ENCODE results near the gene KIAA0753.
A peak's percentile ranks its signal among the peaks of the same experiment; 100 is the strongest.
"Not testable (repeated sequence)": the region's sequence is repeated elsewhere in the genome, so short reads cannot be mapped to it uniquely, and the experiment has no call there.

The KIAA0753 gene

DNA sequence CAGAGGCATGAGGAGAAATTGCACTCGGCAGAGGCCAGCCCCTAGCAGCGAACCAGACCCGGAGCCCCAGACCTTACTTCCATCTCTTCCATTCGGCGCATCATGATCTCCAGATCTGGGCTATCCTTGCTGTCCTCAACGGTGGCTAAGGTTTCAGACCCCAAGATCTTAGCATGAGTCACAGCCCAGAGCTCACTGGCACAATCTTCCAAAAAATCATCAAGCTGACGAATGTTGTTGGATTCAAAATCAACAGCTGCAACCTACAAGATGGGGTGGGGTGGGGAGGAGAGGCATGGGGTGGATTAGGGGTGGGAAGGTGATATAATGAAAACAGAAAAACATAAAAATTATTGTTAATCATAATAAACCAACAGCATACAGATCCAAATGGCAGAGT lies 44.4 kb downstream of the KIAA0753 start:
- DNase-seq, result no peak

DNA sequence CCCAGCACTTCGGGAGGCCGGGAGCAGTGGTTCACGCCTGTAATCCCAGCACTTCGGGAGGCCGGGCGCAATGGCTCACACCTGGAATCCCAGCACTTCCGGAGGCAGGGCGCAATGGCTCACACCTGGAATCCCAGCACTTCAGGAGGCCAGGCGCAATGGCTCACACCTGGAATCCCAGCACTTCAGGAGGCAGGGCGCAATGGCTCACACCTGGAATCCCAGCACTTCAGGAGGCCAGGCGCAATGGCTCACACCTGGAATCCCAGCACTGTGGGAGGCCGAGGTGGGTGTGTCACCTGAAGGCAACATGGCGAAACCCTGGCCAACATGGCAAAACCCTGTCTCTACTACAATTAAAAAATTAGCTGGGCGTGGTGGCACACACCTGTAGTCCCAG lies 47.1 kb downstream of the KIAA0753 start:
- not testable (repeated sequence) for DNase-seq

DNA sequence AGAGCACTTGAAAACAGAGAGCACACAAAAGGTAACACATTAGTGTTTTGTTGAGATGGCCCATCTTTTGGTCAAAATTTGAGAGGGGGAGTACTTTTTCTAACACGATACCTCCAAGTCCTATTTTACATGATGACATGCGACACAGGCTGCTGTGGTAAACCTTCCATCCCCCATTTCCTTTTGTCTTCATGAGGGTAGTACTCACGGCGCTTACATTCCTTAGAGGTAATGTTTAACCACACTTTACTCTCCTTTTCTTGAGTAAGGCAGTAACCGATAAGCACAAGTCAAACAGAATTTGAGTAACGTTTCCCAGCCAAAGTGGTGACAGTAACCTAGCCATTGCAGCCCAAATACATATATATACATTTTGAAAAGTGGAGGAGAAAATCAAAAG lies 48.3 kb downstream of the KIAA0753 start:
- no peak for DNase-seq

DNA sequence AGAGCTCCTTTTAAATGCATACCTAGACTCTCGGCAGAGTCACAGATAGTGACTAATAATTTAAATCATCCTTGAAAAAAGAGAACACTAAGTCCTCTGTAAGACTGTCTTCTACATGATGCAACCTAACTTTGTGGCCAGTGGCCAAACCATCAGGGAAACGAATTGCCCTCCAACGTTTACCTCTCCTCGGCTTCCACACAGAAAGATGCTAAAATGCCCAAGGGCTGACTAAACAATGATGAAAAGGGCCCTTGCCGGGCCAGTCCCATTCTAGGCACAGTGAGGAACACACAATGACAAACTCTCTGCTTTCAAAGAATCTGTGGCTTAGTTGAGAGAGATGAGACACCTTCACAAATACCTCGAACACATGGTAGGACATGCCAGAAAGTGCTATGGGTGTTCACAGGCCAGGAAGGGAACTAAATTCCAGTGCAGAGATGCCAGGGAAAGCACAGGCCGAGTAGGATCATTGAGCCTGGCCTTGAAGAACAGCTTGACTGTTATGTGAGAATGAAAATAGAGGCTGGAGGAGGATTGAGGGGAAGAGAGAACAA lies 48.8 kb downstream of the KIAA0753 start:
- no peak for DNase-seq

DNA sequence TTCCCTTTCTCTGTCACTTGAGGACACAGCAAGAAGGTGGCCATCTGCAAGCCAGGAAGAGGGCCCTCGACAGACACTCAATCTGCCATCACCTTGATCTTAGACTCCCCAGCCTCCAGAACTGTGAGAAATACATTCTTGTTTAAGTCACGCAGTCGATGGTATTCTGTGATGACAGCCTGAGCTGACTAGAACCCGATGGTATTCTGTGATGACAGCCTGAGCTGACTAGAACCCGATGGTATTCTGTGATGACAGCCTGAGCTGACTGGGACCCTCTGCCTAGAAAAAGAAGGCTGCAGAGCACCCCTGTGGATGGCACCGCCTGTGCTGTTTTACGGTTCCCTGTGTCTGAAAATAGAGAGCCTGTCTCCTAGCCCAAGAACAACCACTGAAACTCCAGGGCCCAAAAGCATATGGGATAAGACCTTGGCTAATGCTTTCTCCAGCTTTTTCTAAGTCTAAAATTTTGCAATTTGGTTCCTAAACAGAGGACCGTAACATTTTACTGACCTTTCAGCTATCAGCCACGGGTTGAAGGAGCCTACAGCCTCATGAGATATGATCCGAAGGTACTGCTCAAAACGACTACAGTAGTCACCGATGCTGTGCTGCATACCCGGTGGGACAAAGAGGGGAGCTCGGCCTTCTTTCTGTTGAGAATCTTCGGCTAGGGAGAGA lies 51.1 kb downstream of the KIAA0753 start:
- no peak for DNase-seq

DNA sequence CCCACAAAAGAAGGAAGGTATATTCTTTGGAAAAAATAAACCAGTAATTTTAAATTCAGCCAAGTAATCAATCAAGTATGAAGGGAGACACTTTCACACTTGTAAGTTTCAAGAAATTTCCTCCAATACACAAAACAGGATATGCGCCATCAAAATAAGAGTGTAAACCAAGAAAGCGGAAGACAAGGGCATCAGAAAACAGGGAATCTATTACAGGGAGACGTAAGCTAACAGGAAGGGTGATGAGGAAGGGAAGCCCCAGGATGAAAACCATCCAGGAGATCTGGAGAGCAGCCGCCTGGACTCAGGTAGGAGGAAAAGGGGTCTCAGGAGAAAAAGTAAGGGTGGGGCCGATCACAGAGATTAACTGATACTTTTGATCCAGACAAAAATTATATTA lies 52.3 kb downstream of the KIAA0753 start:
- no peak for DNase-seq

DNA sequence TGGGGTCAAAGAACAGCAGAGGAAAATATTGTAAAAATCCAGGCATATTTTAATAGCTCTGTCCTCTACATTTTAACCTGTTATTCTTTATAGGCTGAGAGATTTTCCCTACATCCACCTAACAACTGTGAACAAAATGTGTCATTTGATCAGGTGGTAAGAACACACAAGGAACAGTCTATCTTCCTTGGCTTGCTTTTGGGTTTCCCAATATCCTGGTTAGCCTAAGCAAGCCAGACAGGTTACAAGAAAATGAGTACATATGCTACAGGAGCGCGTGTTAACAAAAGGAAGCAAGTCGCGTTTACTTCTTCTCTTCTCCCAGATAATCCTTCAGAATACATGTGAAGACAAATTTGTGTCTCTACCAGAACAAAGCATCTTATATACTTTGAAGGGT lies 53.2 kb downstream of the KIAA0753 start:
- no peak for DNase-seq

DNA sequence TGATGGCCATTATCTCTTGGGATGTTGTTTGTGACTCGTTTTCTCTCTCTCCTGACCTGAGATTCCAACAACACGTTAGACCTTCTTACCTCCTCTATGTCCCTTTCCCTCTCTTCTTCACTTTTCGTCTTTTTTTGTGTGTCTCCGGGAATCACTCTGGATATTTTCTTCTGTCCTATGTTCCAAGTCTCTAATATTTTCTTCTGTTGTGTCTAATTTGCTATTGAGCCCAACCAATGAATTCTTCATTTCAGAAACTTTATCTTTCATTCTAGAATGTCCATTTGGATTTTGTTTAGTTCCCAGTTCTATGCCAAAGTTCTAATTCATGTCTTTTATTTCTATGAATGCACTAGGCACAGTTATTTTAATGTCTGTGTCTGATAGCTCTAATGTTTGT lies 57.1 kb downstream of the KIAA0753 start:
- DNase-seq, result no peak

DNA sequence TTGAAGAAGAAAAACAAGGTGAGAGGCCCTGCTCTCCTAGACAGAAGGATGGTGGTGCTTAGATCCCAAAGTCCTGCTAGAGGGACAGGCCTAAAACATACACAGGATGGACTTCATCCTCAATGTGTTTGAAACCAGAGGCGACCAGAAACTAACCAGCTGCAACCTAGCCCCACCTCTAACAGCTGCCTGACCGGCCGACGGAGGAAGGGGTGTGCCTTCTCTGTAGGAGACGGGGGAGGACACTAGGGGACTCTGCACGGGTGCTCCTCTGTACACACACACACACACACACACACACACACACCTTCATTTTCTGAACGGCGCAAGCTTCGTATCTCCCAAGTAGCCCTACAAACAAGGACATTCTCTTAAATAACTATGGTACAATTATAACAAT lies 59.9 kb downstream of the KIAA0753 start:
- DNase-seq, result no peak

DNA sequence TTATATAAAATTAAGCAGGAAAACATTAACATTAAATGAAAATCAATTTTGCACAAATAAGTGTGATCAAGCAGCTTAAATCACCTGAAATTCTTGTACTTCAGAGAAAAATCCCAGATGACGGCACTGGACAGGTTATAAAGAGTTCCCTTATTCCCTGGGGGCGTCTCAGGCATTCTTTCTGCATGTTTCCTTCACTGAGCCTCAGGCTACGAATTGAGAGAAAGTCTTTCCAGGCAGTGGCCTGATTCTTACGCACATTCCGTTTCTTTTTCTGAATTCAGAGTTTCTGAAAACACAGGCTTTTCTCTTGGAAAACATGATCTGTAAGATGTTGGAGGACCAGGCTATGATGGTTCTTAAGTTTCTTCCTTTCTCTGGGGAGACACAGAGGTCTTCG lies 62.0 kb downstream of the KIAA0753 start:
- DNase-seq, result no peak

DNA sequence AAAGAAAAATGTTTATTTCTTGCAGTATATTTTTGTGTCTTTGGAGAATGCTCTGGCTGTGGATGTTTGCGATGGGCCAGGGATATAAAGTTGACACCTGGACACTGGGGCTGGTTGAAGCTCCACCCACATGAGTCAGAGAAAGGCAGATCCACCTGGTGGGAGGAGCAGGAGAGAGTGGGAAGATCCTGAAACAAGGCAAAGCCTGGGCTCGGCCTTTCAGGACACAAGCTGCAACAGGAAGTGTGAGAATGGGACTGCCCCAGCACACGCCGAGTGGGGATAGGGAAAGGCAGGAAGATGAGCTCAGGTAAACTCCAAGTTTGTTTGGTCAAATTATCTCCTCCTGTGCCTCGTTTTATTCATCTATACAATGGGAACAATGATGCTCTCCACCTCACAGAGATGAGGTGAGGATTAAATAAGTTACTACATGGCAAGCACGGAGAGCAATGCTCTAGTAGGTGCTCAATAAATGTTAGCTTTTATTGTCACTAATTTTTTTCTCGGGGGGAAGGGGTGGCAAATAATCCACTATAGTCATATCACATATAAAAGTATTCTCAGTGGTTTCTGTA lies 62.7 kb downstream of the KIAA0753 start:
- no peak for DNase-seq

DNA sequence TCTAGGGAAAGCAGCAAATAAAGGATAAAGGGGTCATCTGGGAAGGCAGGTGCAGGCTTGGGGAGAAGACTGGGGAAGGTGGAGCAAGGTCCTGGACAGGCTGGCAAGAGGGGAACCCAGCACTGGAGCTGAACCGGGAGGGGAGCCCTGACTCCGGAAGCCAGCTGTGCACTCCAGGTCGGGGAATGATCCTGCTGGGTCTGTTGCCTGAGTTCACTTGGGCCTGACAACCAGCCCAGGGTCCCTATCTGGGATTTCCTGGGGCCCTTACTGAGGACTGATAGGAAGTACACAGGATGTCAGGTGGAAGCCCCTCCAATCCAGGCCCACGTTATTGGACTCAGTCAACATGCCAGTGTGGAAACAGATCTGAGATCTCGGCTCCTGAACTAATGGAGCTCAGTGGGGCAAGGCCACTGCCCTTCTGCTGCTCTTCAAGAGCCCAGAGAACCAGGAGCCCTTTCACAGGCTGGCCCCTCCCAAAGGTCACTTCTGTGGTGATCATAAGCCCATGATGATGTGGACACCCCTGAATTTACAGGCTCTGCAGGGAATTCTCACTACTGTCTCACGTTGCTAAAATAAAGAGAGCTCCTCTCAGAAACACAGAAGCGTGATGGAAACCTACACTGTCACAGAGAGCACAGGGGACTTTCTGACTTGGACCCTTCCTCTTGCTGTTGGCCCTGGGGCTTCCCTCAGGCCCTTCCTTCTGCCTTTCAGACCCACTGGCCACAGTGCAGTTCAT lies 64.3 kb downstream of the KIAA0753 start:
- DNase-seq, result no peak

DNA sequence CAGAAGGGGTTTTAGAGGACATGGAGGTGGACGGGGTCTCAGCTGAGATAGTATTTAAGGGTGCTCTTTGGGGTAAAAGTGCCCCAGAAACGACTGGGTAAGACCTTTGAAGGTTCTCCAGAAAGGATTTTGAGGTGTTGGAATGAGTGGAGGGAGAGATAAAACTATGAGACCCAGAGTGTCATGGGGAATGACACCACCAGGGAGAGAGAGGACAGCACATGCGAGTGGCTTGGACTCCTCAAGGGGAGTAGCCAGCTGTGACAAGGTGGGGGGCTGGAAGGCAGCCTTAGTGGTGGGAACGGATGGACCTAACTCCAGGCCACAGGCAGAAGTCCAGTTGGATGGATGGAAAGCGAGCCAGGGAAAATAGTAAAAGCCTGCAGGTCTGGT lies 64.9 kb downstream of the KIAA0753 start:
- DNase-seq, result no peak

DNA sequence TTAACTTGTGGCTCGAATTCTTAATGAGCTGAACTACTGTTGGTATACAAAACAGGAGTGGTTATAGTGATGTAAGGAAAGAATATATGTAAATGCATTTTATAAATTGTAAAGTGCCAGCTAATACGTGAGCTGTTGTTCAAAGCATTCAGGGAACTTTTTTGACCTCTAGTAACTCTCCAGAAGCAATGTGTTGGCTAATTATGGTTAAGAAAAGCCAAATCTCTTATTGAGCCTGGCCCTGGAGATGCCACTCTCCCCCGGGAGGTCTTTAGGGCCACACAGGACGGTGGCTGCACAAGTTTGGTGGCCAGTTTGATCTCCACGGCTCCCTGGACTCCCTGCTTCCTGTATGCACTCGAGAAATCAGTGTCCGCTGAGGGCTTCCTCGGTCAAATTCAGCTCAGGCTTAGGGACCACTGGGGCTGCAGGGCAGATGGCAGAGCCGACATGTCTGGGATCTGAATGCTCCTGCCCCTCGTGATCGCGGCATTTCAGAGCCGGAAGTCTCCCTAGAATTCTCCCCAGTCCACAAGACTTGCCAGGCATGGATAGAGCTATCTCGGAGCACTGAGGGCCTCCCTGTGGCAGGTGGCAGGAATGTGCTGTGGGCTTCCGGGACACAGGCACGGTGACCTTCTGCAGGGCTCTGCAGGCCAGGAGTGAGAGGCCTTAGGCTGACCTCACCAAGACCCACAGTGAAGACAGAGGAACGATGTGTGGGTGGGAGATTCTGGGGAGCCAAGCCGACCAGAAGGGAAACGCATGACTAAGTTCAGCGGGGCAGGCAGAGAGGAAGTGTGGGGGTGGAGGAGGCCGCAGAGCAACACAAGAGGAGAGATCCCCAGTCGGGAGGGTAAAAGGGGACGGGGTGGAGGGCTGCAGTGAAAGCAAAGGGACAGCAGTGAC lies 65.6 kb downstream of the KIAA0753 start:
- DNase-seq, result peak in 1 of 2 donors; percentile 48

DNA sequence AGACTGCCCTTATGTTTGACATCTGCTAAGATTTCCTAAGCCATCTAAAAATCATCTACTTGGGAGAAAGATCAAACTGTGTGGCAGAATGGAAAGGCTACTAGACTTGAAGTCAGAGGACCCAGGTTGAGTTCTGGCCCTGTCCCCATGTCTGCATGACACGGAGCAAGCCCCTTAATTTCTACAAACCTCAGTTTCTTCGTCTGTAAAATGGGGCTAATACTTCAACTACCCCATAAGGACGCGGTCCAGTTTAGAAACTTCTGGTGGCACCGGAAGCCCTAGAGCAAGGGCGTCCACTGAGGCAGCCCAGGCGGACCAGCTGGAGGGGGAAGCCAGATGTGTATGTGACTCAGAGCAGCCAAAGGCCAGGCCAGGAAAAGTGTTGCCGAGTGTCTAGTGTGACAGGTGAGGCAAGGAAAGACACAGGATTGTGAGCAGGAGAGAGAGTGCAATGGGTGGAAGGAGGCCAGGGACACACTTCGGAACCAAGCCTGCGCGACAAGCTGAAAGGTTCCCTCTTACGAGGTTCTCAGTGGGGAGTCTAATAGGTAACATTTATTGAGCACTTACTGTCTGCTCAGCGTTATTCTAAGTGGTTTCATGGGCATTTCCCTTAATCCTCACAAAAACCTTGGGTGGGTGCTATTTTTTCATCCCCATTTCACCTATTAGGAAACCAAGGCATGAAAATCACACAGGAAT lies 66.4 kb downstream of the KIAA0753 start:
- no peak for DNase-seq

DNA sequence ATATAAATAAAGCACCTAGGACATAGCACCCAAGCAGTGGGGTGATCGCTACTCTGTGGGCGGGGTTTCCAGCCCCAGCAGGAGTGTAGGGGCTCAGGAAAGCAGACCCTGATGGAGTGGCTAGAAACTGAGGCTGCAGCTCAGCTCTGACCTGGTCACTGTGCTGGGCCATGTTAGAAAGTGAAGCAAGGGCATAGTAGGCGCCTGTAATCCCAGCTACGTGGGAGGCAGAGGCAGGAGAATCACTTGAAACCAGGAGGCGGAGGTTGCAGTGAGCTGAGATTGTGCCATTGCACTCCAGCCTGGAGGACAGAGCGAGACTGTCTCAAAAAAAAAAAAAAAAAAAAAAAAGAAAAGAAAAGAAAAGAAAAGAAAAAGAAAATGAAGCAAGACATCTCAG lies 67.0 kb downstream of the KIAA0753 start:
- DNase-seq, result not testable (repeated sequence)

DNA sequence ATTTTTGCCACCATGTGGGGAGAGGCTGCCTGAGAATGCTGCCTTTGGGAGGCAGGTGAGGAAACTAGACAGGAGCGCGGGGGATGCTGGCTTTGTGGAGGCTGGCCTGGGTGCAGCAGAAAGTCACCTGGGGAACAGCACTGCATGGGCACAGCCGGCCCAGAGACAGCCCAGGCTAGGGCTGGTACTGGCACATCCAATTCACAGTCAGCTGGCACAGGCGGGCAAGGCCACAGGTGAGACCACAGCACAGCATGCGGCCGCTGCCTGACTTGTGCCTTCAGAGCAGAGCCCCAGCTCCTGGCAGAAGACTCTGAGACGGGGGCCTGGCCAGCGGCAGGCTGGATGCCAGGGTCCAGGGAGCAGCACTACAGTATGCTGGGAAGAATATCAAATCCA lies 67.5 kb downstream of the KIAA0753 start:
- DNase-seq, result no peak

DNA sequence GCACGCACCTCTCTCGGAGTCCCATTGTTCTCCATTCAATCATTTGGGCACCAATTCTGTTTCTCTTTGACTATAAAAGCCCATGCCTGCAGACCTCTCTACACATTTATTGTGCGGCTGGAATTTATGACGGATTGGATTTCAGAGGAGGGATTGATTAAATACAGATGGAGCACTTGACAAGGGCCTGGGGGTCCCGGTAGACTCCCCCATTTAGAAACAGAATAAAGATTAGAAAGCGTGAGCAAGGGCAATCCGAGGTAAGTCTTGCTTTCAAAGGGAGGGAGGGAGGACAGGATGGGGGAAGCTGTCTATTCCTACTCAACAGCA lies 69.1 kb downstream of the KIAA0753 start:
- no peak for DNase-seq

DNA sequence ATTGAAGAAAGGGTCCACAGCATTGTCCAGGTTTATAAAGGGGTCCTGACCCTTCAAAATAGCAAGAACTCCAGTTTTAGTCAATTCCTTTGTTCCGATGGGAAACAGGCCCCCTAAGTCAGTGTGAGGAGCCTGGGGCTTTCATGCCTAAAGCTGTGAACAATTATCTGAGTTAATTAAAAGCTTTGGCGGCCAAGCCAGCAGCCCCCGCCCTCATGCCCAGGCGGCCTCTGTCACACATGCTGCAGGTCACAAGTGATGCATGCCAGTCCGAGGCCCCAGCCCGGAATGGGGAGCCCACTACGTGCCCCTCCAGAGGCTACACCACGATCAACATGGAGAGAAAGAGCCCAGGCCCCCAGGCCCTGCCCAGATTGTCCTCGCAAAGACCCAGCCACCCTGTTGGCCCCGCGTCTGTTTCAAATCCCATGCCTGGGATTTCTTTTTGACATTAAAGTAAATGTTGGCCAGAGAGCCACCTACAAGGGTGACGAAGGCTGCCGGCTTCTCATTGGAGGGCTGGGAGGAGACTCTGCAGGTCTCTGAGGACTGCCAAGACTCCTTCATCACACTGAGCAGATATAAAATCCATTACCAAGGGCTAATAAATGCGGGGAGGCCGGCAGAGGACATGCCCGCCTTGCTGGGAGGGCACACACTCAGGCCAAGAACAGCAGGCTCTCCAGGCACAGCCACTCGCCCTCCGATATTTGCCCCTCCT lies 69.6 kb downstream of the KIAA0753 start:
- DNase-seq, result no peak

DNA sequence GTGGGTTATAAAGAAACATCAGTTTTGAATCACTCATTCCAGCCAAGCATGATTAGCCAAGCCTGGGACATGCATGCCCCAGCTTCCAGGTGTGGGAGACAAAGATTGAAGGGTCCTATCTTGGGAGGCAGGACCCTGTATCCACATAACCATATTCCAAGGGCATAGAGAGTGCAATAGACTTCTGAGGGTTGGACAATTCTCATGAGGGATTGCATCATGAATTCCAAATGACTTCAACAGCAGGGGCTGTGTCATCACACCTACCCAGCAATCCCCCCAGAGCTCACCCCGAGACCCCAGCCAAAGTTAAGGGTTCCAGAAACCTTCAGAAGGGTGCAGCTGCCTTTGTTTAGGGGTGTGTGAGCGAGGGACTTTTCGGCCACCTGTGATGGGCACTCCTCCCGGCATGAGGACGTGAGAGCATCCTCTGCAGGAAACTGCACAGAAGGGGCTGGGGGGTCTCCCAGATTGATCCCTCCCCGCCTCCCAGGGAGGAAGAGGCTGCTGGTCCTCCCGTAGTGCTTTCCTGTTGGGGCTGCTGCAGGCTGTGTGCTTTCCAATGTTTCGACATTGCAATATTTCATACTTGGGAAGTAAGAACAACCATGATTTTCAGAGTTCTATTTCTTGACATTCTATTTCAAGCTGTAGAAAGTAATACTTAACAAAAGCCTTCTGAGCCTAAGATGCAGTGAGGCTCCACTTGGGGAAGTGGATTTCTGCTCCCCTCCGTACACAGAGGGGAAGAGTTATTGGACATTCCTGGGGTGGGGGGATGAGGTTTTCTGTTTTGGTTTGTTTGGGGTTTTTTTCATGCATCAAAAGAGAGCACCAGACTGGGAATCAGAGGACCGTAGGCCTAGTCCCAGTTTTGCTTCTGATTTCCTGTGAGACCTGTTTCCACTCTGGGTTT lies 70.9 kb downstream of the KIAA0753 start:
- no peak for DNase-seq
